Lung (tissue), 12 donors: ENCODE measurements around the gene HTT. TPM values are rescaled to one million over a fixed set of nuclear protein-coding genes. Genes with fewer than 3 reads are reported as not detected.

Experiments
- ATAC-seq: fragments of 200-7000 bp; cut with Tn5 transposase; one replicate; pipeline ENCODE4 v1.9.1; 2020; ENCODE audit warnings: moderate number of reproducible peaks; ENCODE audit not compliant: insufficient read depth, low FRiP score
- DNase-seq, 3 donors: peaks; one replicate each; pipeline ENCODE4 v3.0.0-alpha.2; 2013 to 2017
- H3K27ac ChIP-seq, 2 donors: one replicate each; pipeline ENCODE4 v1.5.1; 2013; ENCODE audit warnings: mild to moderate bottlenecking in 2 of 2, moderate library complexity in 2 of 2, control low read depth in 1 of 2, inconsistent platforms in 1 of 2, low read depth in 1 of 2, low read length in 1 of 2
- H3K27me3 ChIP-seq, 3 donors: one replicate each; pipeline ENCODE4 v1.5.1; 2013; ENCODE audit warnings: low read length in 2 of 3; ENCODE audit not compliant: control insufficient read depth in 3 of 3, insufficient read depth in 3 of 3
- H3K36me3 ChIP-seq, 4 donors: one replicate each; pipeline ENCODE4 v1.5.1; 2013; ENCODE audit warnings: low read length in 4 of 4, mild to moderate bottlenecking in 1 of 4, moderate library complexity in 1 of 4; ENCODE audit not compliant: control insufficient read depth in 4 of 4, insufficient read depth in 4 of 4
- H3K4me1 ChIP-seq, 5 donors: one replicate each; pipeline ENCODE4 v1.5.1; 2013; ENCODE audit warnings: low read length in 5 of 5, mild to moderate bottlenecking in 2 of 5, moderate library complexity in 1 of 5; ENCODE audit not compliant: control insufficient read depth in 5 of 5, insufficient read depth in 5 of 5
- H3K4me3 ChIP-seq: one replicate; pipeline ENCODE4 v1.5.1; 2013; ENCODE audit warnings: mild to moderate bottlenecking, control low read depth, moderate library complexity
- H3K9ac ChIP-seq, 2 donors: one replicate each; pipeline ENCODE4 v1.5.1; 2013; ENCODE audit warnings: low read length in 2 of 2, control low read depth in 1 of 2; ENCODE audit not compliant: insufficient read depth in 1 of 2
- H3K9me3 ChIP-seq, 4 donors: one replicate each; pipeline ENCODE4 v1.5.1; 2013; ENCODE audit warnings: low read length in 3 of 4, mild to moderate bottlenecking in 1 of 4, moderate library complexity in 1 of 4; ENCODE audit not compliant: control insufficient read depth in 4 of 4, insufficient read depth in 3 of 4
- WGBS, 2 donors: extraction: QIAGEN DNeasy Blood & Tissue Kit; methylation state at CpG; one replicate each; pipeline ENCODE4 v1.1.7; 2013; 5-methylcytosine and 5-hydroxymethylcytosine counted together
- polyA plus RNA-seq, 2 donors: library from polyadenylated mRNA; stranded (reverse); fragments of 200-250 nt; gene quantifications; one replicate each; pipeline ENCODE4 v1.2.1, GENCODE V29; 2013
- total RNA-seq, 2 donors: library from RNA; depleted of rRNA in 1 of 2; stranded (reverse); fragments of >200 nt in 1 of 2; gene quantifications; one replicate each; pipeline ENCODE4 v1.2.1, GENCODE V29; 2014 to 2021
- TF ChIP-seq, protein P1 (sequence below): IDR thresholded peaks from 2 replicates; pipeline ENCODE4 v1.5.1; 2012; ENCODE audit warnings: mild to moderate bottlenecking; ENCODE audit errors: control extremely low read depth, extremely low read depth
- donor health status: control.
- donor health status: control.
- donor health status: Bipolar disorder and iron deficiency.
- donor health status: healthy.
- donor health status: DM: yes; HTN: yes; CAD: no.

The HTT gene
- total and polyA plus RNA-seq, 4 donors: 17.0 to 109 (median 48.4) TPM

DNA sequence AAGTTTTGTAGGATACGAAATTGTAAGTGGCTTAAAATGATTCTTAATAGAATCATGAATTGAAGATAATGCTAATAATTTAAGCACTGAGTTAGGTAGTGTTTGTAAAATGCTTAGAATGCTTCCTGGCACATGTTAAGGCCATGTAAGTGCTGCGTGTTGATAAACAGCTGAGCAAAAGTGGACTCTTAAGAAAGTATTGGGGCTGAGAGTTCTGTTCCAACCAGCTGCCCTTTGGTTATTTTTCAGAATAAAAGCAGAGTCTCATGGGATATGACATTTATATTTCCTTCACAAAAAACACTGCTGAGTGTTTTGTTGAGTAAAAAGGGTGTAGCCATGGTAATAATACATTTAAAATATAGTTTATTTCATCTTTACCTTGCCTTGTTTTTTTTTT, 42.5 kb downstream of the HTT start:
- TF ChIP-seq, protein P1, sequence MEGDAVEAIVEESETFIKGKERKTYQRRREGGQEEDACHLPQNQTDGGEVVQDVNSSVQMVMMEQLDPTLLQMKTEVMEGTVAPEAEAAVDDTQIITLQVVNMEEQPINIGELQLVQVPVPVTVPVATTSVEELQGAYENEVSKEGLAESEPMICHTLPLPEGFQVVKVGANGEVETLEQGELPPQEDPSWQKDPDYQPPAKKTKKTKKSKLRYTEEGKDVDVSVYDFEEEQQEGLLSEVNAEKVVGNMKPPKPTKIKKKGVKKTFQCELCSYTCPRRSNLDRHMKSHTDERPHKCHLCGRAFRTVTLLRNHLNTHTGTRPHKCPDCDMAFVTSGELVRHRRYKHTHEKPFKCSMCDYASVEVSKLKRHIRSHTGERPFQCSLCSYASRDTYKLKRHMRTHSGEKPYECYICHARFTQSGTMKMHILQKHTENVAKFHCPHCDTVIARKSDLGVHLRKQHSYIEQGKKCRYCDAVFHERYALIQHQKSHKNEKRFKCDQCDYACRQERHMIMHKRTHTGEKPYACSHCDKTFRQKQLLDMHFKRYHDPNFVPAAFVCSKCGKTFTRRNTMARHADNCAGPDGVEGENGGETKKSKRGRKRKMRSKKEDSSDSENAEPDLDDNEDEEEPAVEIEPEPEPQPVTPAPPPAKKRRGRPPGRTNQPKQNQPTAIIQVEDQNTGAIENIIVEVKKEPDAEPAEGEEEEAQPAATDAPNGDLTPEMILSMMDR: no peak
- H3K9me3 ChIP-seq: no peaks in the 10 kb centered on the region
- H3K4me3 ChIP-seq: no peak overlapping the region
- peaks cover 13 to 31% (median 24%) of the 10 kb centered on the region in 4 donors for H3K36me3 ChIP-seq
- H3K27ac ChIP-seq: no peak overlapping the region
- ATAC-seq: no peak
- DNase-seq: no peak
- H3K27me3 ChIP-seq: no peaks in the 10 kb centered on the region
- WGBS, 2 donors: 83 to 90% methylated on average over 2 of the region's 2 CpGs
- H3K4me1 ChIP-seq: peaks cover 0 to 10% (median 4%) of the 10 kb centered on the region in 5 donors
- H3K9ac ChIP-seq: no peak overlapping the region

DNA sequence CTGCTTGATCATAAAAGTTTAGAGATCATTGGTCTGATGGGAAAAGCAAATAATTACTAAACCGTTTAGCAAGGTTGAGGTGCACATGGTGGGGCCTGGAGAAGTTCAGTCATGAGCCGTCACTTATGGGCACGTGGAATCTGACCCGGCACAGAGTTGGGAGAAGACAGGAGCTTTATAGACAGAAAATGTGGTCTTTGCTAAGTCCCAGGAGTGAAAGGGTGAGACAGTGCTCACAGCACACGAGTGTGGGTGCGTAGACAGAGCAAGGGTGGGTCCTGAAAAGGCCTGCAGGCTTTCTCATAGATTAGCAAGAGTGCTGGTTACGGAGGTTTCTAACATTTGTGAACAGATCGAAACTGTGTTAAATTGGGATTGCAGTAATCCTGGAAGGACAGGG, 43.8 kb downstream of the HTT start:
- WGBS, 2 donors: 88 to 92% methylated on average over 8 of the region's 8 CpGs

DNA sequence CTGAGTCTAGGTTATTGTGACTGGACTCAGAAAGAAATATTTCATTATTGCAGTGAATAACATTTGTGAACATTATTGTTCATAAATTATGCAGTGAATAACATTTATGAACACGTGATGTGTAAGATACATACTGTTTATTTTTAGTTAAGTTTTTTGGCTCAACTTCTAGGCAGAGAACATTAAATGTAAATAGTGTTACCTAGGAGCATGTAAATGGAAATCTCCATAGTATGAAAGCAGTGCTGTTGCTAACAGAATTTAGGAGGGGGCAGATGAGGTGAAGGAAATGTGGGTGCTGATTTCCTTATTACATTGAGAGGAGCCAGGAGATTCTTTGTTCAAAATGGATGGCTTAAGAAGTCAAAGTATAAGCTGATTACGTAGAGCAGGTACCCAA, 45.0 kb downstream of the HTT start:
- Histone ChIP-seq H3K27me3 (no peaks in the 10 kb centered on the region), H3K9me3 (no peaks in the 10 kb centered on the region), H3K9ac (no peak overlapping the region), H3K4me3 (no peak overlapping the region), H3K4me1 (peaks cover 0 to 34% (median 18%) of the 10 kb centered on the region in 5 donors), H3K27ac (peak overlapping the region in 1 of 2 donors; percentile 10), H3K36me3 (peaks cover 13 to 30% (median 23%) of the 10 kb centered on the region in 4 donors)
- no peak for DNase-seq
- no peak for ATAC-seq
- TF ChIP-seq, protein P1: no peak
- WGBS, 2 donors: 83 to 87% methylated on average over 2 of the region's 2 CpGs

More for the DNA sequence above, 43.8 kb downstream of the HTT start:
- Histone ChIP-seq H3K9ac (no peak overlapping the region), H3K4me1 (peaks cover 0 to 22% (median 11%) of the 10 kb centered on the region in 5 donors), H3K4me3 (no peak overlapping the region), H3K9me3 (no peaks in the 10 kb centered on the region), H3K27me3 (no peaks in the 10 kb centered on the region), H3K27ac (no peak overlapping the region), H3K36me3 (peaks cover 13 to 31% (median 24%) of the 10 kb centered on the region in 4 donors)
- ATAC-seq (no peak), DNase-seq (no peak)
- TF ChIP-seq, protein P1: no peak

DNA sequence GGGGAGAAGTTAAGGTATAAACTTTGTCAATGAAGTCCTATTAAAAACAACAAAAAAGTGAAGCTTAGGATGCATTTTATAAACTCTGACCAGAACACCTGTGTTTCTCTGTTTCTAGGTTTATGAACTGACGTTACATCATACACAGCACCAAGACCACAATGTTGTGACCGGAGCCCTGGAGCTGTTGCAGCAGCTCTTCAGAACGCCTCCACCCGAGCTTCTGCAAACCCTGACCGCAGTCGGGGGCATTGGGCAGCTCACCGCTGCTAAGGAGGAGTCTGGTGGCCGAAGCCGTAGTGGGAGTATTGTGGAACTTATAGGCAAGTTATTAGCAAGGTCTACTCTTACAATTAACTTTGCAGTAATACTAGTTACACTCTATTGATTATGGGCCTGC, 46.6 kb downstream of the HTT start:
- Histone ChIP-seq H3K36me3 (peaks cover 8 to 21% (median 14%) of the 10 kb centered on the region in 4 donors), H3K9me3 (no peaks in the 10 kb centered on the region), H3K9ac (no peak overlapping the region), H3K27me3 (no peaks in the 10 kb centered on the region), H3K27ac (no peak overlapping the region), H3K4me3 (no peak overlapping the region), H3K4me1 (peaks cover 0 to 34% (median 19%) of the 10 kb centered on the region in 5 donors)
- 89 to 93% methylated on average over 9 of the region's 9 CpGs for WGBS, 2 donors
- DNase-seq: no peak
- TF ChIP-seq, protein P1: no peak
- no peak for ATAC-seq
